Activated B cell treated with CpG ODN at 0.5 μM for 24 hours (primary cell): Measurements from ENCODE around the gene FOXP1. TPM values are rescaled to one million over a fixed set of nuclear protein-coding genes. Genes with fewer than 3 reads are reported as not detected.

Experiments
- ATAC-seq: fragments of 200-7000 bp; cut with Tn5 transposase; one replicate; pipeline ENCODE4 v1.10.0; 2021; ENCODE audit warnings: low read depth, mild to moderate bottlenecking, moderate library complexity
- CTCF ChIA-PET: fragments of 350-600 bp; sonication (Branson Sonifier 250); formaldehyde crosslinking; loops from one replicate; lab custom pipeline; 2021; ENCODE audit warnings: antibody characterized with exemption; lab: Charles Lee
- POLR2A ChIA-PET: fragments of 350-600 bp; sonication (Branson Sonifier 250); formaldehyde crosslinking; loops from one replicate; lab custom pipeline; 2021; ENCODE audit warnings: antibody characterized with exemption; lab: Charles Lee
- DNase-seq: peaks from one replicate; pipeline ENCODE4 v3.0.0; 2022
- H3K27ac Mint-ChIP-seq: one replicate; pipeline ENCODE4 v1.8.0; 2020; ENCODE audit warnings: mixed read lengths
- H3K27me3 Mint-ChIP-seq: one replicate; pipeline ENCODE4 v1.8.0; 2021; ENCODE audit warnings: mixed read lengths
- H3K36me3 Mint-ChIP-seq: one replicate; pipeline ENCODE4 v1.8.0; 2021; ENCODE audit warnings: low read depth, mixed read lengths
- H3K4me1 Mint-ChIP-seq: one replicate; pipeline ENCODE4 v1.8.0; 2021; ENCODE audit warnings: mixed read lengths
- H3K4me3 Mint-ChIP-seq: one replicate; pipeline ENCODE4 v1.8.0; 2020; ENCODE audit warnings: mild to moderate bottlenecking, mixed read lengths
- H3K9me3 Mint-ChIP-seq: one replicate; pipeline ENCODE4 v1.8.0; 2020; ENCODE audit warnings: mixed read lengths
- CTCF ChIP-seq: fragments of 200-600 bp; IDR thresholded peaks from one replicate; pipeline ENCODE4 v1.8.0; 2022; ENCODE audit warnings: antibody characterized with exemption, mild to moderate bottlenecking
- intact Hi-C: fragments of 100-400 bp; cut with micrococcal nuclease; formaldehyde crosslinking; loops from one replicate; pipeline ENCODE4 v1.15.1; 2024
- total RNA-seq: library from RNA; stranded (reverse); gene quantifications from 2 replicates; pipeline ENCODE4 v1.2.3, GENCODE V29; 2022

Gene FOXP1
- total RNA-seq, 1 donor from 2014 or later = 563 TPM

- DNase-seq = no peak
- ATAC-seq = no peak
- TF ChIP-seq CTCF = no peak
- POLR2A ChIA-PET = interaction anchor here (1.0 to 1.5 kb wide), 3 partner anchors 10 to 116 kb away, joined by 3 to 4 read pairs (median 4); no protein-coding TSS in a partner anchor
- intact Hi-C loops = no loop called here
- no peaks in the 10 kb centered on the region for H3K9me3 Mint-ChIP-seq
- CTCF ChIA-PET = interaction anchor here (0.8 kb wide), 1 partner anchor 238 kb away, joined by 3 read pairs; no protein-coding TSS in a partner anchor
- H3K4me3 Mint-ChIP-seq = no peak overlapping the region
- peaks cover 35% of the 10 kb centered on the region for H3K4me1 Mint-ChIP-seq
- peaks cover 4% of the 10 kb centered on the region for H3K36me3 Mint-ChIP-seq
- no peaks in the 10 kb centered on the region for H3K27me3 Mint-ChIP-seq
- H3K27ac Mint-ChIP-seq = no peak overlapping the region
Observed at GRCh38 chr3:71466483-71466882, 117.0 kb downstream of the FOXP1 start.

GRCh38 chr3:71465371-71466036 lies 118.0 kb downstream of the FOXP1 start:
- H3K4me3 Mint-ChIP-seq = no peak overlapping the region
- ChIA-PET POLR2A (interaction anchor here (0.6 to 1.5 kb wide), 4 partner anchors 9 to 33 kb away, joined by 3 to 4 read pairs (median 4); no protein-coding TSS in a partner anchor), CTCF (no interaction called here)
- H3K4me1 Mint-ChIP-seq = peaks cover 35% of the 10 kb centered on the region
- DNase-seq (no peak), ATAC-seq (peak; percentile 62)
- peaks cover 4% of the 10 kb centered on the region for H3K36me3 Mint-ChIP-seq
- peak overlapping the region; percentile 76 for H3K27ac Mint-ChIP-seq
- no peaks in the 10 kb centered on the region for H3K9me3 Mint-ChIP-seq
- TF ChIP-seq CTCF = no peak
- H3K27me3 Mint-ChIP-seq = no peaks in the 10 kb centered on the region
- intact Hi-C loops = no loop called here

GRCh38 chr3:71464613-71465012 lies 118.9 kb downstream of the FOXP1 start:
- POLR2A ChIA-PET = no interaction called here
- H3K4me3 Mint-ChIP-seq = no peak overlapping the region
- DNase-seq = no peak
- TF ChIP-seq CTCF = no peak
- peak overlapping the region; percentile 76 for H3K27ac Mint-ChIP-seq
- intact Hi-C loops = no loop called here
- CTCF ChIA-PET = no interaction called here
- H3K27me3 Mint-ChIP-seq = no peaks in the 10 kb centered on the region
- peaks cover 4% of the 10 kb centered on the region for H3K36me3 Mint-ChIP-seq
- peaks cover 35% of the 10 kb centered on the region for H3K4me1 Mint-ChIP-seq
- ATAC-seq = no peak
- no peaks in the 10 kb centered on the region for H3K9me3 Mint-ChIP-seq

GRCh38 chr3:71463617-71464016 lies 119.9 kb downstream of the FOXP1 start:
- peaks cover 33% of the 10 kb centered on the region for H3K4me1 Mint-ChIP-seq
- H3K36me3 Mint-ChIP-seq = peaks cover 4% of the 10 kb centered on the region
- no peak for ATAC-seq
- intact Hi-C loops = no loop called here
- ChIA-PET CTCF (no interaction called here), POLR2A (interaction anchor here (0.6 kb wide), 1 partner anchor 31 kb away, joined by 3 read pairs; no protein-coding TSS in a partner anchor)
- no peak for DNase-seq
- no peak overlapping the region for H3K4me3 Mint-ChIP-seq
- no peak for TF ChIP-seq CTCF
- no peaks in the 10 kb centered on the region for H3K9me3 Mint-ChIP-seq
- H3K27me3 Mint-ChIP-seq = no peaks in the 10 kb centered on the region
- H3K27ac Mint-ChIP-seq = no peak overlapping the region

GRCh38 chr3:71462586-71462985 lies 120.9 kb downstream of the FOXP1 start:
- ATAC-seq (no peak), DNase-seq (no peak)
- no peak for TF ChIP-seq CTCF
- Mint-ChIP-seq H3K27ac (peak overlapping the region; percentile 33), H3K27me3 (no peaks in the 10 kb centered on the region), H3K9me3 (no peaks in the 10 kb centered on the region), H3K4me3 (no peak overlapping the region), H3K36me3 (no peaks in the 10 kb centered on the region), H3K4me1 (peaks cover 40% of the 10 kb centered on the region)
- intact Hi-C loops = no loop called here
- CTCF ChIA-PET = no interaction called here
- POLR2A ChIA-PET = no interaction called here
